H9 (cell line): ENCODE measurements around the gene SORD. TPM values are rescaled to one million over a fixed set of nuclear protein-coding genes. Genes with fewer than 3 reads are reported as not detected.
A peak's percentile ranks its signal among the peaks of the same experiment; 100 is the strongest.
"Not testable (repeated sequence)": the region's sequence is repeated elsewhere in the genome, so short reads cannot be mapped to it uniquely, and the experiment has no call there.

ENCODE experiments used
- DNase-seq: peaks from one replicate; pipeline ENCODE4 v3.0.0-alpha.2; 2017
- H2AFZ ChIP-seq: one replicate; pipeline ENCODE4 v1.6.1; 2013; ENCODE audit warnings: mild to moderate bottlenecking, low read length, control low read depth, moderate library complexity
- H2AK5ac ChIP-seq: 2 replicates; pipeline ENCODE4 v1.6.1; 2013; ENCODE audit warnings: low read length, control low read depth, mixed read lengths; ENCODE audit not compliant: insufficient read length
- H2BK120ac ChIP-seq: one replicate; pipeline ENCODE4 v1.6.1; 2013; ENCODE audit warnings: low read depth, mild to moderate bottlenecking, low read length, control low read depth, inconsistent platforms; ENCODE audit not compliant: poor library complexity, severe bottlenecking
- H2BK12ac ChIP-seq: 2 replicates; pipeline ENCODE4 v1.6.1; 2013; ENCODE audit warnings: low read length, control low read depth, mixed read lengths, low read depth; ENCODE audit not compliant: insufficient read length
- H2BK15ac ChIP-seq: 2 replicates; pipeline ENCODE4 v1.6.1; 2013; ENCODE audit warnings: low read depth, low read length, control low read depth
- H2BK20ac ChIP-seq: one replicate; pipeline ENCODE4 v1.6.1; 2013; ENCODE audit warnings: low read depth, mild to moderate bottlenecking, low read length, control low read depth, inconsistent platforms; ENCODE audit not compliant: poor library complexity, severe bottlenecking
- H2BK5ac ChIP-seq: 2 replicates; pipeline ENCODE4 v1.6.1; 2013; ENCODE audit warnings: low read length, control low read depth, mixed read lengths; ENCODE audit not compliant: insufficient read length
- H3K14ac ChIP-seq: 2 replicates; pipeline ENCODE4 v1.6.1; 2013; ENCODE audit warnings: low read length, control low read depth; ENCODE audit not compliant: insufficient read depth
- H3K18ac ChIP-seq: 2 replicates; pipeline ENCODE4 v1.6.1; 2013; ENCODE audit warnings: low read depth, mild to moderate bottlenecking, mixed read lengths, low read length, control low read depth; ENCODE audit not compliant: insufficient read length
- H3K23ac ChIP-seq: 2 replicates; pipeline ENCODE4 v1.6.1; 2013; ENCODE audit warnings: low read length, control low read depth, mixed read lengths, low read depth; ENCODE audit not compliant: insufficient read length
- H3K23me2 ChIP-seq: 2 replicates; pipeline ENCODE4 v1.6.1; 2013; ENCODE audit warnings: low read depth, mild to moderate bottlenecking, mixed read lengths, low read length, control low read depth; ENCODE audit not compliant: insufficient read length, poor library complexity, severe bottlenecking
- H3K27ac ChIP-seq: 2 replicates; pipeline ENCODE4 v1.5.1; 2013; ENCODE audit warnings: low read length, control low read depth, mixed read lengths, low read depth; ENCODE audit not compliant: insufficient read length
- H3K27me3 ChIP-seq: 2 replicates; pipeline ENCODE4 v1.6.1; 2013; ENCODE audit warnings: low read length, control low read depth, inconsistent platforms; ENCODE audit not compliant: insufficient read depth
- H3K4ac ChIP-seq: 2 replicates; pipeline ENCODE4 v1.6.1; 2013; ENCODE audit warnings: low read depth, mild to moderate bottlenecking, control low read depth, inconsistent platforms, low read length, moderate library complexity
- H3K4me1 ChIP-seq: 2 replicates; pipeline ENCODE4 v1.6.1; 2013; ENCODE audit warnings: low read length, control low read depth, inconsistent platforms; ENCODE audit not compliant: insufficient read depth
- H3K4me2 ChIP-seq: 2 replicates; pipeline ENCODE4 v1.6.1; 2013; ENCODE audit warnings: low read length, control low read depth, mixed read lengths; ENCODE audit not compliant: insufficient read length, insufficient read depth
- H3K56ac ChIP-seq: 2 replicates; pipeline ENCODE4 v1.6.1; 2013; ENCODE audit warnings: low read depth, mild to moderate bottlenecking, mixed read lengths, low read length, control low read depth; ENCODE audit not compliant: insufficient read length
- H3K79me1 ChIP-seq: 2 replicates; pipeline ENCODE4 v1.6.1; 2013; ENCODE audit warnings: low read depth, mild to moderate bottlenecking, moderate library complexity, low read length, control low read depth, inconsistent platforms; ENCODE audit not compliant: insufficient read depth, poor library complexity, severe bottlenecking
- H3K79me2 ChIP-seq: 2 replicates; pipeline ENCODE4 v1.6.1; 2013; ENCODE audit warnings: low read length, control low read depth, inconsistent platforms; ENCODE audit not compliant: insufficient read depth
- H3K9ac ChIP-seq: 2 replicates; pipeline ENCODE4 v1.6.1; 2013; ENCODE audit warnings: low read length, control low read depth, mixed read lengths; ENCODE audit not compliant: insufficient read length; ENCODE audit errors: extremely low read depth
- H3K9me3 ChIP-seq: one replicate; pipeline ENCODE4 v1.6.1; 2013; ENCODE audit warnings: low read depth, low read length, inconsistent platforms; ENCODE audit not compliant: control insufficient read depth
- H3T11ph ChIP-seq: one replicate; pipeline ENCODE4 v1.6.1; 2013; ENCODE audit warnings: mild to moderate bottlenecking, low read length, control low read depth, inconsistent platforms
- H4K20me1 ChIP-seq: one replicate; pipeline ENCODE4 v1.6.1; 2013; ENCODE audit not compliant: control insufficient read depth, insufficient read length, insufficient read depth
- H4K5ac ChIP-seq: 2 replicates; pipeline ENCODE4 v1.6.1; 2013; ENCODE audit warnings: low read depth, mild to moderate bottlenecking, mixed read lengths, low read length, control low read depth; ENCODE audit not compliant: insufficient read length
- H4K8ac ChIP-seq: replicated peaks from 2 replicates; pipeline ENCODE4 v1.6.1; 2013; ENCODE audit warnings: low read length, control low read depth, mixed read lengths, low read depth; ENCODE audit not compliant: insufficient read length
- H4K91ac ChIP-seq: 2 replicates; pipeline ENCODE4 v1.6.1; 2013; ENCODE audit warnings: low read depth, mild to moderate bottlenecking, moderate library complexity, mixed read lengths, low read length, control low read depth; ENCODE audit not compliant: insufficient read length
- H3K27ac Mint-ChIP-seq, 3 experiments: 2 replicates in 2 of 3; 3 replicates in 1 of 3; pipeline ENCODE4 v1.8.0; 2020 to 2021; ENCODE audit warnings: mixed read lengths in 3 of 3, mild to moderate bottlenecking in 1 of 3, moderate library complexity in 1 of 3
- H3K27me3 Mint-ChIP-seq: 2 replicates; pipeline ENCODE4 v1.8.0; 2021; ENCODE audit warnings: low read depth, mild to moderate bottlenecking, moderate library complexity, mixed read lengths
- H3K36me3 Mint-ChIP-seq, 3 experiments: 2 replicates in 2 of 3; 3 replicates in 1 of 3; pipeline ENCODE4 v1.8.0; 2020 to 2021; ENCODE audit warnings: low read depth in 3 of 3, mixed read lengths in 3 of 3; ENCODE audit not compliant: insufficient read depth in 1 of 3
- H3K4me1 Mint-ChIP-seq, 2 experiments: 2 replicates each; pipeline ENCODE4 v1.8.0; 2020; ENCODE audit warnings: mixed read lengths in 2 of 2
- H3K4me3 Mint-ChIP-seq, 2 experiments: 2 replicates in 1 of 2; 3 replicates in 1 of 2; pipeline ENCODE4 v1.8.0; 2020 to 2021; ENCODE audit warnings: mild to moderate bottlenecking in 2 of 2, mixed read lengths in 2 of 2, moderate library complexity in 1 of 2
- H3K9me3 Mint-ChIP-seq, 2 experiments: 2 replicates in 1 of 2; 3 replicates in 1 of 2; pipeline ENCODE4 v1.8.0; 2020; ENCODE audit warnings: mild to moderate bottlenecking in 2 of 2, mixed read lengths in 2 of 2, moderate library complexity in 1 of 2
- WGBS: extraction: QIAGEN DNeasy Blood & Tissue Kit; methylation state at CpG from one replicate; pipeline ENCODE4 v1.1.7; 2013; ENCODE audit warnings: missing lambda C conversion rate, low lambda C conversion rate, mixed read lengths; ENCODE audit not compliant: insufficient read length; ENCODE audit errors: extremely low coverage; 5-methylcytosine and 5-hydroxymethylcytosine counted together
- total RNA-seq: library from RNA; stranded (reverse); gene quantifications from 2 replicates; pipeline ENCODE4 v1.2.1, GENCODE V29; 2021
- TF ChIP-seq, protein P1 (sequence below): fragments of 200-600 bp; sonication (generic); conservative IDR thresholded peaks from 3 replicates; pipeline ENCODE4 v1.8.0; 2021; ENCODE audit warnings: antibody characterized with exemption, mild to moderate bottlenecking

Gene SORD
- total RNA-seq, 1 experiment from 2014 or later: 35.2 TPM

DNA sequence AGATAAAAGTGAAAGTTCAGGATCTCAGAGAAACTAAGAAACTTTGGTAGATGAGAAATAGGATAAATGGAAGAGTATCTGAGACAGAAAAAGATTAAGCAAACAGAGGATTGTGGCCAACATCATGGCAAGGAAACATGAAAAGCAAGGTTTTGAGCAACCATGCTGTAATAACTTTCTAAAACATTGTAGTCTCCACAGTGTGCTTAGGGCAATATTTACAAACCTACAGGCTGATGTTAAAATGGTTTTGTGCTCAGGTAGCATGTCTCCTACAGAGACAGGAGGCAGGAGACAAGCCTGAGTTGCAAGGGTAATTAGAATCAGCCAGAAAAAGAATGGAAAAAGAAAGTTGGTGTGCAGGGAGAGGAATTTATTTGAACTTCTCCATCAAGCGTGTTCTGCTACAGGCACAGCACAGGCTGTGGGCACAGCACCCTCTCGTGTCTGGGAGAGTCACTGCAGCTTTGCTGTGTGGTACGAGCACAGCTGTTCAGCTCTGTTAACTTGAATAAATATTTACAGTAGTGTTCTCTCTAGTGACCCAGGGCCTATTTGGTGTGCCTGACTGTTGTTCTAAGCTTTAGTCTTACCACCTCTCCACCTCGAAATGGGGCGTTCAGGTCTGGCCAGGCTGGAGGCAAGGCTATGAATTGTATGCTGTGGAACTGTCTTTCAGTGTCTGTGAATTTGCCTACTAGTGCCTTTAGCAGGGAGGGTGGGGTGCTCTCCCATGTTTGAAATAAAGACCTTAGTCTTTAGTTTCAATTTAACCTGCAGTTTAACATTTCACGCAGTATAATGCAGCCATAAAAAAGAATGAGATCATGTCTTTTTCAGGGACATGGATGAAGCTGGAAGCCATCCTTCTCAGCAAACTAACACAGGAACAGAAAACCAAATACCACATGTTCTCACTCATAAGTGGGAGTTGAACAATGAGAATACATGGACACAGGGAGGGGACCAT is 14.1 kb downstream of the SORD start:
- Mint-ChIP-seq H3K36me3 (peaks cover 9 to 16% (median 16%) of the 10 kb centered on the region in 3 experiments; a peak in 6 of 7 replicates), H3K27ac (peak overlapping the region in 1 of 3 experiments; percentile 22; a peak in 1 of 7 replicates)
- H3K9ac ChIP-seq, H3K27me3 ChIP-seq, H3K4me3 Mint-ChIP-seq, H2AFZ ChIP-seq, H3K4me2 ChIP-seq, H4K5ac ChIP-seq, H3K79me2 ChIP-seq, H2BK12ac ChIP-seq, H3K27ac ChIP-seq, H4K20me1 ChIP-seq, H3K4me1 Mint-ChIP-seq, H3K18ac ChIP-seq, H4K91ac ChIP-seq, H3K4ac ChIP-seq, H3K23ac ChIP-seq, H2BK15ac ChIP-seq, H3K9me3 Mint-ChIP-seq, H2BK5ac ChIP-seq, H3K79me1 ChIP-seq, H3K27me3 Mint-ChIP-seq, H3K4me1 ChIP-seq, H3K9me3 ChIP-seq, H4K8ac ChIP-seq, H3K56ac ChIP-seq, H2BK20ac ChIP-seq, H3T11ph ChIP-seq, H3K14ac ChIP-seq, H2BK120ac ChIP-seq, H2AK5ac ChIP-seq, H3K23me2 ChIP-seq: not testable (repeated sequence)
- no CpG with 5 or more reads among the region's 6 CpGs for WGBS
- DNase-seq: peak; percentile 61
- TF ChIP-seq, protein P1, sequence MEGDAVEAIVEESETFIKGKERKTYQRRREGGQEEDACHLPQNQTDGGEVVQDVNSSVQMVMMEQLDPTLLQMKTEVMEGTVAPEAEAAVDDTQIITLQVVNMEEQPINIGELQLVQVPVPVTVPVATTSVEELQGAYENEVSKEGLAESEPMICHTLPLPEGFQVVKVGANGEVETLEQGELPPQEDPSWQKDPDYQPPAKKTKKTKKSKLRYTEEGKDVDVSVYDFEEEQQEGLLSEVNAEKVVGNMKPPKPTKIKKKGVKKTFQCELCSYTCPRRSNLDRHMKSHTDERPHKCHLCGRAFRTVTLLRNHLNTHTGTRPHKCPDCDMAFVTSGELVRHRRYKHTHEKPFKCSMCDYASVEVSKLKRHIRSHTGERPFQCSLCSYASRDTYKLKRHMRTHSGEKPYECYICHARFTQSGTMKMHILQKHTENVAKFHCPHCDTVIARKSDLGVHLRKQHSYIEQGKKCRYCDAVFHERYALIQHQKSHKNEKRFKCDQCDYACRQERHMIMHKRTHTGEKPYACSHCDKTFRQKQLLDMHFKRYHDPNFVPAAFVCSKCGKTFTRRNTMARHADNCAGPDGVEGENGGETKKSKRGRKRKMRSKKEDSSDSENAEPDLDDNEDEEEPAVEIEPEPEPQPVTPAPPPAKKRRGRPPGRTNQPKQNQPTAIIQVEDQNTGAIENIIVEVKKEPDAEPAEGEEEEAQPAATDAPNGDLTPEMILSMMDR: peak; percentile 87
